ENCODE results near the gene EYA4.
A peak's percentile ranks its signal among the peaks of the same experiment; 100 is the strongest.

The EYA4 gene

GRCh38 chr6:133399426-133399825 is 158.3 kb downstream of the EYA4 start:
- Histone ChIP-seq H3K9me3 (peaks cover 4% of the 10 kb centered on the region; the same call in 1 of the 2 replicates), H3K36me3 (no peaks in the 10 kb centered on the region; the same call in 1 of the 2 replicates), H3K4me1 (peaks cover 29% of the 10 kb centered on the region), H3K27me3 (no peaks in the 10 kb centered on the region), H3K4me3 (ENCODE audit: low read depth, low read length) (no peak overlapping the region)
- TF ChIP-seq CTCF (IDR thresholded peaks at IDR 0.05; ENCODE audit: low read depth, low read length), result no peak
- no peak for DNase-seq

- no peak for TF ChIP-seq CTCF (IDR thresholded peaks at IDR 0.05; ENCODE audit: low read depth, low read length)
- Histone ChIP-seq H3K36me3 (no peaks in the 10 kb centered on the region; the same call in 1 of the 2 replicates), H3K27me3 (no peaks in the 10 kb centered on the region), H3K9me3 (no peaks in the 10 kb centered on the region), H3K4me3 (ENCODE audit: low read depth, low read length) (no peak overlapping the region), H3K4me1 (peaks cover 14% of the 10 kb centered on the region)
- no peak for DNase-seq
These were observed 163.0 kb downstream of the EYA4 start for GRCh38 chr6:133404151-133404550.

- H3K36me3 ChIP-seq, result no peaks in the 10 kb centered on the region; the same call in 1 of the 2 replicates
- DNase-seq, result no peak
- no peaks in the 10 kb centered on the region for H3K9me3 ChIP-seq
- no peak for TF ChIP-seq CTCF (IDR thresholded peaks at IDR 0.05; ENCODE audit: low read depth, low read length)
- peaks cover 14% of the 10 kb centered on the region for H3K4me1 ChIP-seq
- no peaks in the 10 kb centered on the region for H3K27me3 ChIP-seq
- H3K4me3 ChIP-seq (ENCODE audit: low read depth, low read length), result no peak overlapping the region
These were observed 163.6 kb downstream of the EYA4 start for GRCh38 chr6:133404728-133405127.

GRCh38 chr6:133407320-133408100 is 166.4 kb downstream of the EYA4 start:
- Histone ChIP-seq H3K9me3 (no peaks in the 10 kb centered on the region), H3K36me3 (no peaks in the 10 kb centered on the region; the same call in 1 of the 2 replicates), H3K27me3 (no peaks in the 10 kb centered on the region), H3K4me3 (ENCODE audit: low read depth, low read length) (no peak overlapping the region), H3K4me1 (peaks cover 14% of the 10 kb centered on the region)
- TF ChIP-seq CTCF (IDR thresholded peaks at IDR 0.05; ENCODE audit: low read depth, low read length), result no peak
- DNase-seq, result peak; percentile 67

- no peaks in the 10 kb centered on the region for H3K9me3 ChIP-seq
- TF ChIP-seq CTCF (IDR thresholded peaks at IDR 0.05; ENCODE audit: low read depth, low read length), result no peak
- no peak for DNase-seq
- no peaks in the 10 kb centered on the region for H3K27me3 ChIP-seq
- H3K36me3 ChIP-seq, result no peaks in the 10 kb centered on the region; the same call in 1 of the 2 replicates
- peaks cover 14% of the 10 kb centered on the region for H3K4me1 ChIP-seq
- H3K4me3 ChIP-seq (ENCODE audit: low read depth, low read length), result no peak overlapping the region
These were observed 167.0 kb downstream of the EYA4 start for GRCh38 chr6:133408132-133408531.

GRCh38 chr6:133408543-133408942 is 167.4 kb downstream of the EYA4 start:
- H3K4me3 ChIP-seq (ENCODE audit: low read depth, low read length), result no peak overlapping the region
- no peak for TF ChIP-seq CTCF (IDR thresholded peaks at IDR 0.05; ENCODE audit: low read depth, low read length)
- no peak for DNase-seq
- no peaks in the 10 kb centered on the region for H3K9me3 ChIP-seq
- H3K27me3 ChIP-seq, result no peaks in the 10 kb centered on the region
- no peaks in the 10 kb centered on the region; the same call in 1 of the 2 replicates for H3K36me3 ChIP-seq
- peaks cover 14% of the 10 kb centered on the region for H3K4me1 ChIP-seq
